SK-N-SH (cell line): ENCODE results near the gene IL20RB. TPM values are rescaled to one million over a fixed set of nuclear protein-coding genes. Genes with fewer than 3 reads are reported as not detected.

Source experiments
- CTCF ChIA-PET: fragments of 300-600, 350-600 bp; formaldehyde crosslinking; extraction: SDS; loops from one replicate; lab custom pipeline; 2021; lab: Yijun Ruan, JAX
- POLR2A ChIA-PET: fragments of 350-600 bp; sonication (Branson Sonifier 250); formaldehyde crosslinking; extraction: SDS; loops from one replicate; lab custom pipeline; 2020; ENCODE audit warnings: antibody characterized with exemption, inconsistent platforms; lab: Yijun Ruan, JAX
- DNase-seq: peaks from one replicate; pipeline ENCODE4 v3.0.0; 2012
- H2AFZ ChIP-seq: fragments of 200-600 bp; sonication (generic); 2 replicates; pipeline ENCODE4 v1.8.1; 2016; ENCODE audit warnings: antibody characterized with exemption, mild to moderate bottlenecking, low read depth
- H3F3A ChIP-seq: fragments of 200-600 bp; sonication (generic); replicated peaks from 2 replicates; pipeline ENCODE3; 2016; ENCODE audit warnings: antibody characterized with exemption, mild to moderate bottlenecking; ENCODE audit not compliant: insufficient read depth
- H3K27ac ChIP-seq, 2 experiments: fragments of 200-500 bp in 1 of 2; fragments of 200-600 bp in 1 of 2; sonication (Bioruptor generic) in 1 of 2; sonication (generic), shearing (Covaris generic) in 1 of 2; 2 replicates each; pipeline versions ENCODE4 v1.5.1 to v1.6.1; 2014 to 2016; ENCODE audit warnings: low read depth in 2 of 2, inconsistent platforms in 1 of 2, low read length in 1 of 2, mild to moderate bottlenecking in 1 of 2, mixed read lengths in 1 of 2
- H3K27me3 ChIP-seq: fragments of 200-600 bp; sonication (generic), shearing (Covaris generic); 2 replicates; pipeline ENCODE4 v1.6.1; 2016; ENCODE audit warnings: mixed run types; ENCODE audit not compliant: insufficient read depth
- H3K36me3 ChIP-seq, 2 experiments: fragments of 200-500 bp in 1 of 2; fragments of 200-600 bp in 1 of 2; sonication (Bioruptor generic) in 1 of 2; sonication (generic) in 1 of 2; replicated peaks in 1 of 2; 2 replicates each; pipeline versions ENCODE3 to v1.5.1; 2014 to 2016; ENCODE audit warnings: low read length in 1 of 2, mild to moderate bottlenecking in 1 of 2; ENCODE audit not compliant: insufficient read depth in 2 of 2, control insufficient read depth in 1 of 2
- H3K4me1 ChIP-seq, 2 experiments: fragments of 200-500 bp in 1 of 2; fragments of 200-600 bp in 1 of 2; sonication (Bioruptor generic) in 1 of 2; sonication (generic), shearing (Covaris generic) in 1 of 2; 2 replicates each; pipeline versions ENCODE4 v1.5.1 to v1.6.1; 2014 to 2016; ENCODE audit warnings: low read depth in 1 of 2, low read length in 1 of 2, mixed run types in 1 of 2; ENCODE audit not compliant: insufficient read depth in 2 of 2, control insufficient read depth in 1 of 2
- H3K4me2 ChIP-seq: fragments of 200-600 bp; sonication (generic), shearing (Covaris generic); 2 replicates; pipeline ENCODE4 v1.6.1; 2017; ENCODE audit warnings: mixed run types
- H3K4me3 ChIP-seq, 2 experiments: fragments of 200-500 bp in 1 of 2; fragments of 200-600 bp in 1 of 2; sonication (Bioruptor generic) in 1 of 2; sonication (generic), shearing (Covaris generic) in 1 of 2; 2 replicates each; pipeline versions ENCODE4 v1.5.1 to v1.8.1; 2014 to 2016; ENCODE audit warnings: low read depth in 2 of 2, inconsistent platforms in 1 of 2, low read length in 1 of 2, mild to moderate bottlenecking in 1 of 2, mixed read lengths in 1 of 2, moderate library complexity in 1 of 2
- H3K79me2 ChIP-seq: fragments of 200-600 bp; sonication (generic); 2 replicates; pipeline ENCODE4 v1.8.1; 2017; ENCODE audit warnings: mild to moderate bottlenecking; ENCODE audit not compliant: insufficient read depth
- H3K9ac ChIP-seq: fragments of 200-600 bp; sonication (generic); 2 replicates; pipeline ENCODE4 v1.6.1; 2017; ENCODE audit warnings: mixed run types
- H3K9me2 ChIP-seq: fragments of 200-600 bp; sonication (generic); 2 replicates; pipeline ENCODE4 v1.6.1; 2017; ENCODE audit warnings: mixed run types
- H3K9me3 ChIP-seq: fragments of 200-600 bp; sonication (generic); 2 replicates; pipeline ENCODE4 v1.6.1; 2017; ENCODE audit warnings: mixed run types, mild to moderate bottlenecking, moderate library complexity
- H4K20me1 ChIP-seq: fragments of 200-600 bp; sonication (generic); 2 replicates; pipeline ENCODE4 v1.6.1; 2017; ENCODE audit warnings: mild to moderate bottlenecking, mixed run types; ENCODE audit not compliant: insufficient read depth
- CHD2 ChIP-seq: fragments of 150-350 bp; IDR thresholded peaks from 2 replicates; pipeline ENCODE4 v1.6.1; 2018; ENCODE audit warnings: low read length; ENCODE audit not compliant: partially characterized antibody
- ELF1 ChIP-seq: IDR thresholded peaks from 2 replicates; pipeline ENCODE4 v1.4.0; 2012
- EZH2phosphoT487 ChIP-seq: fragments of 200-600 bp; sonication (generic); IDR thresholded peaks from 2 replicates; pipeline ENCODE4 v1.6.1; 2017; ENCODE audit warnings: low read depth, mixed run types, mild to moderate bottlenecking, antibody characterized with exemption, moderate library complexity, borderline replicate concordance
- FOSL2 ChIP-seq: IDR thresholded peaks from 2 replicates; pipeline ENCODE4 v1.4.0; 2012; ENCODE audit warnings: low read depth, mild to moderate bottlenecking, moderate library complexity, borderline replicate concordance
- FOXM1 ChIP-seq: IDR thresholded peaks from 2 replicates; pipeline ENCODE4 v1.4.0; 2012; ENCODE audit warnings: low read depth, mild to moderate bottlenecking
- GABPA ChIP-seq: IDR thresholded peaks from 2 replicates; pipeline ENCODE4 v1.4.0; 2012; ENCODE audit warnings: low read depth, mild to moderate bottlenecking
- JUND ChIP-seq: IDR thresholded peaks from 2 replicates; pipeline ENCODE4 v1.4.0; 2012
- MEF2A ChIP-seq: IDR thresholded peaks from 2 replicates; pipeline ENCODE4 v1.4.0; 2012; ENCODE audit warnings: low read depth, borderline replicate concordance
- MXI1 ChIP-seq: IDR thresholded peaks from 2 replicates; pipeline ENCODE4 v1.6.1; 2012; ENCODE audit warnings: mild to moderate bottlenecking, low read depth, low read length, improper control_type of control experiment
- NFIC ChIP-seq: IDR thresholded peaks from 2 replicates; pipeline ENCODE4 v1.4.0; 2012; ENCODE audit warnings: borderline replicate concordance
- NRF1 ChIP-seq: IDR thresholded peaks from 2 replicates; pipeline ENCODE4 v1.6.1; 2012; ENCODE audit warnings: low read depth, mild to moderate bottlenecking, low read length
- RAD21 ChIP-seq: IDR thresholded peaks from 2 replicates; pipeline ENCODE4 v1.6.1; 2012; ENCODE audit warnings: mild to moderate bottlenecking, low read length
- RCOR1 ChIP-seq: fragments of 150-350 bp; IDR thresholded peaks from 2 replicates; pipeline ENCODE4 v1.6.1; 2017; ENCODE audit warnings: antibody characterized with exemption, low read length
- RFX5 ChIP-seq: IDR thresholded peaks from 2 replicates; pipeline ENCODE4 v1.6.1; 2012; ENCODE audit warnings: mild to moderate bottlenecking, improper control_type of control experiment, low read length
- SIN3A ChIP-seq: IDR thresholded peaks from 2 replicates; pipeline ENCODE4 v1.6.1; 2012; ENCODE audit warnings: low read depth, mild to moderate bottlenecking, low read length, moderate library complexity, borderline replicate concordance
- SMC3 ChIP-seq: IDR thresholded peaks from 2 replicates; pipeline ENCODE4 v1.6.1; 2012; ENCODE audit warnings: low read depth, low read length, improper control_type of control experiment
- TAF1 ChIP-seq: IDR thresholded peaks from 2 replicates; pipeline ENCODE4 v1.6.1; 2012; ENCODE audit warnings: low read depth, mild to moderate bottlenecking, low read length, moderate library complexity, borderline replicate concordance
- TCF12 ChIP-seq: IDR thresholded peaks from 2 replicates; pipeline ENCODE4 v1.4.0; 2012
- TEAD4 ChIP-seq: IDR thresholded peaks from 2 replicates; pipeline ENCODE4 v1.4.0; 2012; ENCODE audit warnings: mild to moderate bottlenecking, borderline replicate concordance; ENCODE audit not compliant: insufficient read depth
- YY1 ChIP-seq: IDR thresholded peaks from 2 replicates; pipeline ENCODE4 v1.4.0; 2012; ENCODE audit warnings: low read depth, mild to moderate bottlenecking
- WGBS: methylation state at CpG from one replicate; pipeline ENCODE4 v1.1.6; 2017; ENCODE audit warnings: low lambda C conversion rate; 5-methylcytosine and 5-hydroxymethylcytosine counted together
- polyA plus RNA-seq, 3 experiments: library from polyadenylated mRNA; depleted of rRNA; stranded (reverse); fragments of >200 nt; gene quantifications; 2 replicates each; pipeline ENCODE4 v1.2.3, GENCODE V29; 2012
- TF ChIP-seq, protein P1 (sequence below): IDR thresholded peaks from 2 replicates; pipeline ENCODE4 v1.4.0; 2012; ENCODE audit warnings: low read depth
- TF ChIP-seq, protein P2 (sequence below): fragments of 200-600 bp; sonication (generic); IDR thresholded peaks from 2 replicates; pipeline ENCODE4 v1.6.1; 2017; ENCODE audit warnings: antibody characterized with exemption, mild to moderate bottlenecking, moderate library complexity
- TF ChIP-seq, protein P3 (sequence below): fragments of 150-350 bp; IDR thresholded peaks from 2 replicates; pipeline ENCODE4 v1.6.1; 2017; ENCODE audit warnings: antibody characterized with exemption, low read length, low read depth, borderline replicate concordance
- TF ChIP-seq, protein P4 (sequence below): IDR thresholded peaks from 2 replicates; pipeline ENCODE4 v1.4.0; 2012; ENCODE audit warnings: low read depth, borderline replicate concordance

IL20RB gene
- polyA plus RNA-seq, 1 of the 3 experiments (the other 2 are of a cell fraction): 0.58 TPM

DNA sequence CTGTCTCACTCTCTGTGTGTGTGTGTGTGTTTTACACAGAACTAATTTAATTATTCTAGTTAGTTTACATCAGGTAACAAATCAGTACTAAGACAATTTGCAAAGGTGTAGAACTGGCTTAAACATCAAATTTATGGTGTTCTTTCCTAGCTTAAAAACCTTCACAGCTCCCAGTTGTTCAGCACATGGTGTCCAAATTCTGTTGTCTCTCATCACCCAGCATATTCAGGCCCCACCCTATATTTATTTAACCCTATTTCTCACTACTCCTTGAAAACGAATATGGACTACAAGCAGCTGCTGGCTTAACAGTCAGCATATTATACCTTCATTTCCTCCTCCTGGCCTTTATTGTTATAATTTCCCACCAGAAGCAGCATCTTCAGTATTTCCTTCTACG lies 1.2 kb downstream of the IL20RB start:
- WGBS: 71% methylated on average over 2 of the region's 2 CpGs
- Histone ChIP-seq H3K9me3 (no peaks in the 10 kb centered on the region), H3K27me3 (no peaks in the 10 kb centered on the region), H3K79me2 (no peaks in the 10 kb centered on the region), H3F3A (no peaks in the 10 kb centered on the region), H2AFZ (no peak overlapping the region), H4K20me1 (no peaks in the 10 kb centered on the region), H3K27ac (no peak overlapping the region)
- ChIA-PET POLR2A (no interaction called here), CTCF (no interaction called here)
- no peak for DNase-seq
- TF ChIP-seq, protein P1, sequence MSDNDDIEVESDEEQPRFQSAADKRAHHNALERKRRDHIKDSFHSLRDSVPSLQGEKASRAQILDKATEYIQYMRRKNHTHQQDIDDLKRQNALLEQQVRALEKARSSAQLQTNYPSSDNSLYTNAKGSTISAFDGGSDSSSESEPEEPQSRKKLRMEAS: no peak
- TF ChIP-seq, protein P2, sequence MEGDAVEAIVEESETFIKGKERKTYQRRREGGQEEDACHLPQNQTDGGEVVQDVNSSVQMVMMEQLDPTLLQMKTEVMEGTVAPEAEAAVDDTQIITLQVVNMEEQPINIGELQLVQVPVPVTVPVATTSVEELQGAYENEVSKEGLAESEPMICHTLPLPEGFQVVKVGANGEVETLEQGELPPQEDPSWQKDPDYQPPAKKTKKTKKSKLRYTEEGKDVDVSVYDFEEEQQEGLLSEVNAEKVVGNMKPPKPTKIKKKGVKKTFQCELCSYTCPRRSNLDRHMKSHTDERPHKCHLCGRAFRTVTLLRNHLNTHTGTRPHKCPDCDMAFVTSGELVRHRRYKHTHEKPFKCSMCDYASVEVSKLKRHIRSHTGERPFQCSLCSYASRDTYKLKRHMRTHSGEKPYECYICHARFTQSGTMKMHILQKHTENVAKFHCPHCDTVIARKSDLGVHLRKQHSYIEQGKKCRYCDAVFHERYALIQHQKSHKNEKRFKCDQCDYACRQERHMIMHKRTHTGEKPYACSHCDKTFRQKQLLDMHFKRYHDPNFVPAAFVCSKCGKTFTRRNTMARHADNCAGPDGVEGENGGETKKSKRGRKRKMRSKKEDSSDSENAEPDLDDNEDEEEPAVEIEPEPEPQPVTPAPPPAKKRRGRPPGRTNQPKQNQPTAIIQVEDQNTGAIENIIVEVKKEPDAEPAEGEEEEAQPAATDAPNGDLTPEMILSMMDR: no peak
- TF ChIP-seq JUND (no peak), NFIC (no peak), RFX5 (no peak), GABPA (no peak), MXI1 (no peak), RCOR1 (no peak), YY1 (no peak), TEAD4 (no peak), FOXM1 (no peak), MEF2A (no peak), TCF12 (no peak), SMC3 (no peak), NRF1 (no peak), CHD2 (no peak), FOSL2 (no peak), EZH2phosphoT487 (no peak)
- TF ChIP-seq, protein P3, sequence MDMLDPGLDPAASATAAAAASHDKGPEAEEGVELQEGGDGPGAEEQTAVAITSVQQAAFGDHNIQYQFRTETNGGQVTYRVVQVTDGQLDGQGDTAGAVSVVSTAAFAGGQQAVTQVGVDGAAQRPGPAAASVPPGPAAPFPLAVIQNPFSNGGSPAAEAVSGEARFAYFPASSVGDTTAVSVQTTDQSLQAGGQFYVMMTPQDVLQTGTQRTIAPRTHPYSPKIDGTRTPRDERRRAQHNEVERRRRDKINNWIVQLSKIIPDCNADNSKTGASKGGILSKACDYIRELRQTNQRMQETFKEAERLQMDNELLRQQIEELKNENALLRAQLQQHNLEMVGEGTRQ: no peak
- TF ChIP-seq, all 33 proteins: peak for 0
- Histone ChIP-seq H3K9me2 (no peaks in the 10 kb centered on the region), H3K4me3 (no peak overlapping the region), H3K4me2 (no peak overlapping the region), H3K4me1 (peaks cover 6 to 11% of the 10 kb centered on the region in 2 experiments; a peak in 2 of 4 replicates), H3K36me3 (peaks cover 0 to 3% of the 10 kb centered on the region in 2 experiments), H3K9ac (no peak overlapping the region)

DNA sequence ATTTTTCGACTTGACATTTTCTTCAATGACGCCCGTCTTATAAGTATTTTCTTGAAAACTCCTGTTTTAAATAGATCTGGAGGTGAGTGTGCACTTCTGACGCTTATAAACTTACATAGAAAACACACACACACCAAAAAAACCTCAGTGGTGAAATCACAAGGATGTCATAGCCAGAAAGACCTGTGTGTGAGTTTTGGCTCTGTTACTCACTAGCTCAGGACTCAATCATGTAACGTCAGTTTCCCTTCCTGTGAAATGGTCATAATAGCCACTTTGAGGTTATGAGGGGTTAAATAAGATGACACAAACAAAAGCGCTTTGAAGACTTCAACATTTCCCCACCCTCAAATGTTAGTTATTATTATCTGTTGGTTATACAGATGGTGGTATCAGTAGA lies 1.8 kb downstream of the IL20RB start:
- POLR2A ChIA-PET: no interaction called here
- peaks cover 6 to 11% of the 10 kb centered on the region in 2 experiments; a peak in 2 of 4 replicates for H3K4me1 ChIP-seq

More for the DNA sequence above, 1.8 kb downstream of the IL20RB start:
- H3K9me3 ChIP-seq: no peaks in the 10 kb centered on the region
- H3K9ac ChIP-seq: no peak overlapping the region
- no peak overlapping the region for H2AFZ ChIP-seq
- CTCF ChIA-PET: no interaction called here
- H3K9me2 ChIP-seq: no peaks in the 10 kb centered on the region
- DNase-seq: no peak
- no peaks in the 10 kb centered on the region for H4K20me1 ChIP-seq
- no peak overlapping the region for H3K4me3 ChIP-seq
- no peaks in the 10 kb centered on the region for H3K27me3 ChIP-seq
- 95% methylated on average over 6 of the region's 6 CpGs for WGBS
- no peak overlapping the region for H3K27ac ChIP-seq
- TF ChIP-seq TAF1 (no peak), TCF12 (no peak), ELF1 (no peak), RAD21 (no peak), SIN3A (no peak)
- TF ChIP-seq, protein P1: no peak
- TF ChIP-seq, protein P4, sequence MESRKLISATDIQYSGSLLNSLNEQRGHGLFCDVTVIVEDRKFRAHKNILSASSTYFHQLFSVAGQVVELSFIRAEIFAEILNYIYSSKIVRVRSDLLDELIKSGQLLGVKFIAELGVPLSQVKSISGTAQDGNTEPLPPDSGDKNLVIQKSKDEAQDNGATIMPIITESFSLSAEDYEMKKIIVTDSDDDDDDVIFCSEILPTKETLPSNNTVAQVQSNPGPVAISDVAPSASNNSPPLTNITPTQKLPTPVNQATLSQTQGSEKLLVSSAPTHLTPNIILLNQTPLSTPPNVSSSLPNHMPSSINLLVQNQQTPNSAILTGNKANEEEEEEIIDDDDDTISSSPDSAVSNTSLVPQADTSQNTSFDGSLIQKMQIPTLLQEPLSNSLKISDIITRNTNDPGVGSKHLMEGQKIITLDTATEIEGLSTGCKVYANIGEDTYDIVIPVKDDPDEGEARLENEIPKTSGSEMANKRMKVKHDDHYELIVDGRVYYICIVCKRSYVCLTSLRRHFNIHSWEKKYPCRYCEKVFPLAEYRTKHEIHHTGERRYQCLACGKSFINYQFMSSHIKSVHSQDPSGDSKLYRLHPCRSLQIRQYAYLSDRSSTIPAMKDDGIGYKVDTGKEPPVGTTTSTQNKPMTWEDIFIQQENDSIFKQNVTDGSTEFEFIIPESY: no peak
- H3K4me2 ChIP-seq: no peak overlapping the region
- H3K79me2 ChIP-seq: no peaks in the 10 kb centered on the region
- H3F3A ChIP-seq: no peaks in the 10 kb centered on the region
- H3K36me3 ChIP-seq: peaks cover 0 to 3% of the 10 kb centered on the region in 2 experiments
